ENCODE data around the gene DRD3.

DRD3 gene

DNA sequence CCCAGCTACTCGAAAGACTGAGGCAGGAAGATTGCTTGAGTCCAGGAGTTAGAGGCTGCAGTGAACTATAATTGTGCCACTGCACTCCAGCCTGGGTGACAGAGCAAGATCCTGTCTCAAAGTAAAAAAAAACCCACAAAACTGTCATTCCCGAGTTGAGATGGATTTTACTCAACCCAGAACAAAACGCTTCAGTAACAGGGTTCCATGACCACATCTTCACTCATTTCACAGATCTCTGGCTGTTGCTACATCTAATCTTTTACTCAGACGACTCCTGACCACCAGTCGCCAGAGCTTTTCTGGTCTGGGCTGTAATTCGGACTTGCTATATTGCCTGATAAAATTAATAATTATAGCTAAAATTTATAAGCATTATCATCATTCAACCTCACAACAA lies 2.4 kb downstream of the DRD3 start:
- Histone ChIP-seq H3K27me3 (ENCODE audit: control insufficient read depth, insufficient read depth, low read length) (no peaks in the 10 kb centered on the region), H3K27ac (ENCODE audit: low read length) (no peak overlapping the region), H3K4me3 (ENCODE audit: low read length) (no peak overlapping the region), H3K4me1 (ENCODE audit: control insufficient read depth, low read depth, low read length) (peaks cover 37% of the 10 kb centered on the region), H3K36me3 (ENCODE audit: control insufficient read depth, low read depth, low read length) (no peaks in the 10 kb centered on the region), H3K9me3 (ENCODE audit: control insufficient read depth, low read depth, low read length) (no peaks in the 10 kb centered on the region), H3K9ac (ENCODE audit: low read length) (no peak overlapping the region)

DNA sequence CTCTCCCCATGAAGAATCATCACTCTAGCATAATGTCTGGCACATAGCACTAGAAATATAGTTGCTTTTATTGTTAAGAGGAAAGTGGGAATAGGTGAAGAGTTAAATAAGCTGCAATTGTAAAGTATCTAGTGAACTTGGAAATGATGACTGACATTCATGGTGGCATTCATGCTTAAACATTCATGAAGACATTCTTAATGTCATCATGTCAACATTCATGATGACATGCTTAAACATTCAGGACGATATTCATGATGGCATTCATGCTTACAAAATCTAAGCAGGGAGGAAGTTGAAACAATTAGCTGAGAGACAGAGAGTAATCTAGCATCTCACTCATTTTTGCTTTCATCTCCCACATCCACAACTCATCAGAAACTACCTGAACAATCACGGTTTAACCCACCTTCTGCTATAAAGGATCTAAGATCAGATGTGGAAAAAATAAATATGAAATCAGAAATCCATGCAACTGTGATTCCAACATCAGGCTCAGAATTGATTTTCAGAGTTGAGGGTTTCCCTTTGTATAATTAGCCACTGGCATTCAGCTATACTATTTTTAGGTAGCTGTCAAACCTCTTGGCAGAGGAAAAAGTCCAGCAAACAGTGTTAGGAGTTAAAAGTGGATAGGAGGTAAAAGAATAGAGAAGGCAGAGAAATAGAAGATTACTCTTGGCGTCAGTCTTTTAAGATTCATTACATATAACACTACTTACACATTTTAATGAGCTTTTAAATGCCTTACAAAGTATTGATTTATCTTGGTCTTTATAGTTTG lies 3.5 kb downstream of the DRD3 start:
- Histone ChIP-seq H3K27me3 (ENCODE audit: control insufficient read depth, insufficient read depth, low read length) (no peaks in the 10 kb centered on the region), H3K9ac (ENCODE audit: low read length) (no peak overlapping the region), H3K36me3 (ENCODE audit: control insufficient read depth, low read depth, low read length) (no peaks in the 10 kb centered on the region), H3K4me1 (ENCODE audit: control insufficient read depth, low read depth, low read length) (peaks cover 37% of the 10 kb centered on the region), H3K9me3 (ENCODE audit: control insufficient read depth, low read depth, low read length) (no peaks in the 10 kb centered on the region), H3K27ac (ENCODE audit: low read length) (no peak overlapping the region), H3K4me3 (ENCODE audit: low read length) (no peak overlapping the region)

DNA sequence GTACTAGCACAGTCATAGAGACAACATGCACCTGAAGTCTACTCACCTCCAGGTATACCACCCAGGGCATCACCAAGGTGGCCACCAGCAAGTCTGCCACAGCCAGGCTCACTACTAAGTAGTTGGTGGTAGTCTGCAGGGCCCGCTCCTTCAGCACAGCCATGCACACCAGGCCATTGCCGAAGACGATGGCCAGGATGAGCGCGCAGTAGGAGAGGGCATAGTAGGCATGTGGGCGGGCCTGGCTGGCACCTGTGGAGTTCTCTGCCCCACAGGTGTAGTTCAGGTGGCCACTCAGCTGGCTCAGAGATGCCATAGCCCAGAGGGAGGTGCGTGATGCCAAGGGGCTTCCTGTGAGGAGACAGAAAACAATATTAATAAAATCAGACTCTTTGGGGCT lies 7.2 kb downstream of the DRD3 start:
- no peak overlapping the region for H3K4me3 ChIP-seq (ENCODE audit: low read length)
- peaks cover 12% of the 10 kb centered on the region for H3K4me1 ChIP-seq (ENCODE audit: control insufficient read depth, low read depth, low read length)
- H3K9me3 ChIP-seq (ENCODE audit: control insufficient read depth, low read depth, low read length), result no peaks in the 10 kb centered on the region
- no peak overlapping the region for H3K27ac ChIP-seq (ENCODE audit: low read length)
- H3K9ac ChIP-seq (ENCODE audit: low read length), result no peak overlapping the region
- H3K36me3 ChIP-seq (ENCODE audit: control insufficient read depth, low read depth, low read length), result no peaks in the 10 kb centered on the region
- no peaks in the 10 kb centered on the region for H3K27me3 ChIP-seq (ENCODE audit: control insufficient read depth, insufficient read depth, low read length)

GRCh38 chr3:114168150-114168549 lies 10.7 kb downstream of the DRD3 start:
- Histone ChIP-seq H3K27ac (ENCODE audit: low read length) (no peak overlapping the region), H3K36me3 (ENCODE audit: control insufficient read depth, low read depth, low read length) (no peaks in the 10 kb centered on the region), H3K4me1 (ENCODE audit: control insufficient read depth, low read depth, low read length) (no peaks in the 10 kb centered on the region), H3K9me3 (ENCODE audit: control insufficient read depth, low read depth, low read length) (no peaks in the 10 kb centered on the region), H3K4me3 (ENCODE audit: low read length) (no peak overlapping the region), H3K27me3 (ENCODE audit: control insufficient read depth, insufficient read depth, low read length) (no peaks in the 10 kb centered on the region), H3K9ac (ENCODE audit: low read length) (no peak overlapping the region)

- Histone ChIP-seq H3K36me3 (ENCODE audit: control insufficient read depth, low read depth, low read length) (no peaks in the 10 kb centered on the region), H3K9me3 (ENCODE audit: control insufficient read depth, low read depth, low read length) (no peaks in the 10 kb centered on the region), H3K27ac (ENCODE audit: low read length) (no peak overlapping the region), H3K27me3 (ENCODE audit: control insufficient read depth, insufficient read depth, low read length) (no peaks in the 10 kb centered on the region), H3K4me3 (ENCODE audit: low read length) (no peak overlapping the region), H3K9ac (ENCODE audit: low read length) (no peak overlapping the region), H3K4me1 (ENCODE audit: control insufficient read depth, low read depth, low read length) (peaks cover 37% of the 10 kb centered on the region)
Observed at GRCh38 chr3:114157321-114157720, 21.5 kb downstream of the DRD3 start.

GRCh38 chr3:114155370-114155821 lies 23.5 kb downstream of the DRD3 start:
- Histone ChIP-seq H3K36me3 (ENCODE audit: control insufficient read depth, low read depth, low read length) (no peaks in the 10 kb centered on the region), H3K4me1 (ENCODE audit: control insufficient read depth, low read depth, low read length) (peaks cover 54% of the 10 kb centered on the region), H3K27ac (ENCODE audit: low read length) (peak overlapping the region; percentile 2), H3K4me3 (ENCODE audit: low read length) (peak overlapping the region; percentile 9), H3K9me3 (ENCODE audit: control insufficient read depth, low read depth, low read length) (no peaks in the 10 kb centered on the region), H3K9ac (ENCODE audit: low read length) (no peak overlapping the region), H3K27me3 (ENCODE audit: control insufficient read depth, insufficient read depth, low read length) (no peaks in the 10 kb centered on the region)

- Histone ChIP-seq H3K36me3 (ENCODE audit: control insufficient read depth, low read depth, low read length) (no peaks in the 10 kb centered on the region), H3K4me1 (ENCODE audit: control insufficient read depth, low read depth, low read length) (peaks cover 49% of the 10 kb centered on the region), H3K4me3 (ENCODE audit: low read length) (peak overlapping the region; percentile 9), H3K9ac (ENCODE audit: low read length) (no peak overlapping the region), H3K27me3 (ENCODE audit: control insufficient read depth, insufficient read depth, low read length) (no peaks in the 10 kb centered on the region), H3K27ac (ENCODE audit: low read length) (peak overlapping the region; percentile 22), H3K9me3 (ENCODE audit: control insufficient read depth, low read depth, low read length) (no peaks in the 10 kb centered on the region)
Observed at GRCh38 chr3:114154321-114154821, 24.5 kb downstream of the DRD3 start.

DNA sequence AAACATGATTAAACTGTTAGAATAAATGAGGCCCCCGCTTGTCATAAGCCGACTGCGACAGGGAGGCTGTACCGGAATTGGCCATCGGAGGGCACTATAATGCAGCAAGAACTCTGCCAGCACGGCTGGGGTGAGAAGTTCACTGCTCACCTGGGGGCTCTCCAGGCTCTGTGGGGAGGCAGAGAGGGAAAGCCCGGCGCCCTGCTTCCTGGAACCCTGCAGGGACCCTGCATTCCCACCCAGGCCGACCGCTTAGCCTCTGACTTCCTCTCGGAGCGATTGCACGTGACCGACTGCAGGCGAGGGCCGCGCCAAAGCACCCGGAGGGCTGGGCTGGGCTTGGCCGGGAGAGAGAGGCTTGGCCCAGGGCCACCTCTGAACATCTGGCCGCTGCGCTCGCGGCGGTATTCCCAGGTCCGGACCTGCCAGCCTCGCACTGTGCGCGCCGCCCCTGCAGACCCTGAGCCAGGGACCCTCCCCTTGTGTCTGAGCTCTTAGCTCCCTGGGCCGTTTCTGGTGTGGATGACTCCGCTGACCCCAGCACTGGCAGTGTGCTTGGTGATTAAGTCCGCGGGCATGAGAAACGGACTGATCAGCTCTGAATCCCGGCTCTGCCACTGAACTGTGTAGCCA lies 26.2 kb downstream of the DRD3 start:
- no peak overlapping the region for H3K9ac ChIP-seq (ENCODE audit: low read length)

GRCh38 chr3:114151091-114151490 lies 27.8 kb downstream of the DRD3 start:
- Histone ChIP-seq H3K9ac (ENCODE audit: low read length) (no peak overlapping the region), H3K4me1 (ENCODE audit: control insufficient read depth, low read depth, low read length) (peaks cover 41% of the 10 kb centered on the region), H3K27me3 (ENCODE audit: control insufficient read depth, insufficient read depth, low read length) (no peaks in the 10 kb centered on the region), H3K4me3 (ENCODE audit: low read length) (no peak overlapping the region), H3K27ac (ENCODE audit: low read length) (no peak overlapping the region), H3K36me3 (ENCODE audit: control insufficient read depth, low read depth, low read length) (no peaks in the 10 kb centered on the region), H3K9me3 (ENCODE audit: control insufficient read depth, low read depth, low read length) (no peaks in the 10 kb centered on the region)

More for the DNA sequence above, 26.2 kb downstream of the DRD3 start:
- Histone ChIP-seq H3K4me3 (ENCODE audit: low read length) (peak overlapping the region; percentile 33), H3K27ac (ENCODE audit: low read length) (no peak overlapping the region), H3K9me3 (ENCODE audit: control insufficient read depth, low read depth, low read length) (no peaks in the 10 kb centered on the region), H3K4me1 (ENCODE audit: control insufficient read depth, low read depth, low read length) (peaks cover 41% of the 10 kb centered on the region), H3K36me3 (ENCODE audit: control insufficient read depth, low read depth, low read length) (no peaks in the 10 kb centered on the region), H3K27me3 (ENCODE audit: control insufficient read depth, insufficient read depth, low read length) (no peaks in the 10 kb centered on the region)

DNA sequence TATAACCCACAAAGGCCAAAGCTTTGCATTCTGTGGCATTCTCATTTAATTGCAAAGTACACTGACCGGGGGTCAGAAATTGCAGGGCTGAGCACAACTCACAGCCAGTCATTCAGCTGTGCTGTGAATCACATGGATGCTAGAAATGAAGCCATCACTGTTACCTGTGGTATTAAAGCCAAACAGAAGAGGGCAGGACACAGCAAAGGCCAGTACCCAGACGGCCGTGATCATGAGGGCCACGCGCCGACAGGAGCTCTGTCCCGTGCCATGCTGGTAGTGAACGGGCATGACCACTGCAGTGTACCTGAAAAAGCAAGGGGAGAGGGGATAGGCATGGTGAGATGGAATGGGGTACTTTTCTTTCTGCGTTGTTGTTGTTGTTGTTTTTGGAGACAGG lies 31.6 kb downstream of the DRD3 start:
- no peak overlapping the region for H3K9ac ChIP-seq (ENCODE audit: low read length)
- peaks cover 16% of the 10 kb centered on the region for H3K4me1 ChIP-seq (ENCODE audit: control insufficient read depth, low read depth, low read length)
- no peaks in the 10 kb centered on the region for H3K27me3 ChIP-seq (ENCODE audit: control insufficient read depth, insufficient read depth, low read length)
- H3K36me3 ChIP-seq (ENCODE audit: control insufficient read depth, low read depth, low read length), result no peaks in the 10 kb centered on the region
- no peak overlapping the region for H3K27ac ChIP-seq (ENCODE audit: low read length)
- no peak overlapping the region for H3K4me3 ChIP-seq (ENCODE audit: low read length)
- no peaks in the 10 kb centered on the region for H3K9me3 ChIP-seq (ENCODE audit: control insufficient read depth, low read depth, low read length)

DNA sequence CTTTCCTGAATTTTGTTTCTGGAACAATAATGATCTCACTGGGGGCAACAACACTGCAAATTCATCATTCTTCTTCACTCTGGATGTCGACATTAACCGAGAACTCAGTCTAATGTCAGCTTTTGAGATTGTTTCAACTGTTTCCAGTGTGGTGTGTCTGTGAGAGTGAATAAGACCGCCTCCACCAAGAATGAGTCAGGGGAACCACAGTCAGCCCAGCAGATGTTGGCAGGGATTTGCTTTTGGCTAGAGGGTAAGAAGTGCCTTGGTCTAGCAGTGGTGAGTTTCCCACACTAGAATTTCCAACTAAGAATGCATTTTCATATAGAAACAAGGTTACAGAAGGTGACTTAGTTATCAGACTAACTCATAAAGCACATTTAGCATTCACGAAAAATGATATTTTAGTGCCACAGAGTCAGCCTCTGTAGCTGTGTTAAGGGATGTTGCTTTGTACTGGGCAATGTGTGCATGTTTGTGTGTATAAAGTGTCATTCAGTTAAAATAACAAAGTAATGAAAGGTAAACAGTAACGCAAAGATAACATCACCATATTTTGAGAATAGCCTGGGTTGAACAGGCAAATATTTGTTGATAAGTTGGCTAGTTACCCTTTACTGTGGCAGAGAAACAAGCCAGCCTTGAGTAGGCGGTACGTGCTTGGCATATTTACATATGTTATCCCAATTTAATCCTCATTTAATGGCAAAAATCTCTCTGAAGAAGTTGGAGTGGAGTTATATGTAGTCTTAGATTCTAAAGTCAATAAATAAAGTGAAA lies 33.8 kb downstream of the DRD3 start:
- Histone ChIP-seq H3K27me3 (ENCODE audit: control insufficient read depth, insufficient read depth, low read length) (no peaks in the 10 kb centered on the region), H3K27ac (ENCODE audit: low read length) (no peak overlapping the region), H3K36me3 (ENCODE audit: control insufficient read depth, low read depth, low read length) (no peaks in the 10 kb centered on the region), H3K9ac (ENCODE audit: low read length) (no peak overlapping the region), H3K9me3 (ENCODE audit: control insufficient read depth, low read depth, low read length) (no peaks in the 10 kb centered on the region), H3K4me3 (ENCODE audit: low read length) (no peak overlapping the region), H3K4me1 (ENCODE audit: control insufficient read depth, low read depth, low read length) (no peaks in the 10 kb centered on the region)
